Measurements from ENCODE around the gene PCBP3.

- TF ChIP-seq ZNF3 (CRISPR knock-in tag; IDR thresholded peaks at IDR 0.05) (no peak), POLR2A (IDR thresholded peaks at IDR 0.05; ENCODE audit: insufficient read depth in 1 of 2, low read depth in 2 of 2, low read length in 2 of 2) (no peak), MYC (CRISPR knock-in tag; IDR thresholded peaks at IDR 0.05; ENCODE audit: borderline replicate concordance) (no peak), ERF (CRISPR knock-in tag; IDR thresholded peaks at IDR 0.05) (no peak), SCMH1 (CRISPR knock-in tag; IDR thresholded peaks at IDR 0.05; ENCODE audit: borderline replicate concordance) (no peak), MAFF (IDR thresholded peaks at IDR 0.05; ENCODE audit: low read depth, low read length) (no peak), ZNF274 (CRISPR knock-in tag; IDR thresholded peaks at IDR 0.05) (no peak), JUND (CRISPR knock-in tag; IDR thresholded peaks at IDR 0.05) (no peak), SMARCC2 (IDR thresholded peaks at IDR 0.05) (no peak)
Measured at GRCh38 chr21:45980697-45981096, 337.2 kb downstream of the PCBP3 start.

Data from HepG2 (cell line).